ENCODE data around the gene AGR2.

- TF ChIP-seq CTCF (IDR thresholded peaks at IDR 0.05 in 8 of 11, conservative IDR thresholded peaks at IDR 0.05 in 3 of 11) (no peak), POLR2A (IDR thresholded peaks at IDR 0.05) (no peak), POLR2AphosphoS5 (IDR thresholded peaks at IDR 0.05) (no peak)
These were observed 35.3 kb upstream of the AGR2 start for GRCh38 chr7:16840094-16840493.

Data from spleen (tissue), 7 donors.